GM12874 (cell line): ENCODE data around the gene NOS1.

Experiments used
- TF ChIP-seq, protein P1 (sequence below): IDR thresholded peaks from 2 replicates; pipeline ENCODE4 v1.5.1; 2011; ENCODE audit warnings: low read depth, mild to moderate bottlenecking, control low read depth, low read length, moderate library complexity; ENCODE audit not compliant: insufficient read depth

The NOS1 gene

DNA sequence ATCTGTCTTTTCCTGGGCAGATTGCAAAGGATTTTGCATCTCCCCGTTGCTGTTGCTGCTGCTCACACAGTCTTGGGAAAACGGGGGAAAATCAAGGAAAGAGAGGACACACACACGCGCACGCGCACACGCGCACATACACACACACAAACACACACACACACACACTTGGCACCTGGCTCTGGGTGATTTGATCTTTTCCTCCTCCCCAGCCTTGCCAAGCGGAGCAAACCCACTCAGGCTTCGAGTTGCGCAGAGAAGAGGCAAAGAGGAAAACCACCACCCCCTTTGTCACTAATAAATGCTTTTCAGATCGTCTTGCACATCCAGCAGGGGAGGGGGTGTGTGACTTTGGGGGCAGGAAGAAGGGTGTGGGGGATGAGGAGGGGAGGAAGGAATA lies 965 bp upstream of the NOS1 start:
- TF ChIP-seq, protein P1, sequence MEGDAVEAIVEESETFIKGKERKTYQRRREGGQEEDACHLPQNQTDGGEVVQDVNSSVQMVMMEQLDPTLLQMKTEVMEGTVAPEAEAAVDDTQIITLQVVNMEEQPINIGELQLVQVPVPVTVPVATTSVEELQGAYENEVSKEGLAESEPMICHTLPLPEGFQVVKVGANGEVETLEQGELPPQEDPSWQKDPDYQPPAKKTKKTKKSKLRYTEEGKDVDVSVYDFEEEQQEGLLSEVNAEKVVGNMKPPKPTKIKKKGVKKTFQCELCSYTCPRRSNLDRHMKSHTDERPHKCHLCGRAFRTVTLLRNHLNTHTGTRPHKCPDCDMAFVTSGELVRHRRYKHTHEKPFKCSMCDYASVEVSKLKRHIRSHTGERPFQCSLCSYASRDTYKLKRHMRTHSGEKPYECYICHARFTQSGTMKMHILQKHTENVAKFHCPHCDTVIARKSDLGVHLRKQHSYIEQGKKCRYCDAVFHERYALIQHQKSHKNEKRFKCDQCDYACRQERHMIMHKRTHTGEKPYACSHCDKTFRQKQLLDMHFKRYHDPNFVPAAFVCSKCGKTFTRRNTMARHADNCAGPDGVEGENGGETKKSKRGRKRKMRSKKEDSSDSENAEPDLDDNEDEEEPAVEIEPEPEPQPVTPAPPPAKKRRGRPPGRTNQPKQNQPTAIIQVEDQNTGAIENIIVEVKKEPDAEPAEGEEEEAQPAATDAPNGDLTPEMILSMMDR: no peak

DNA sequence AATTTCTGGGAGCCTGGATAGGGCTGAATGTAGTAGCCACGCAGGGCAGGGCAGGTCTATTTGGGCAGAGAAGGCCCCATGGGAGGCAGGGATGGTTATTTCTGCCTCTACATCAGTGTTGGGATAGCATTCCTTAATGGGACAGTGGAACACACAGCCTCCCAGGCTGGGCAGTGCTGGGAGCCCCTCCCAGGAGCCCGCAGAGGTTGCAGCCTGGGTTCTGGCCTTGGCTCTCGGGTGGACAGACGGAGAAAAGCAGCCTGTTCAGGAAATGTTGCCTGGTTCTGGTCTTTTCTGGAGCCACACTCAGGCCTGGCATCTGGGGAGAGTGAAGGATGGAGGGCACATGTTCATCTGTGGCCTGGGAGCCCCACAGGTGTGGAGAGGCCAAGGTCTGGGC lies 479 bp upstream of the NOS1 start:
- TF ChIP-seq, protein P1: no peak

DNA sequence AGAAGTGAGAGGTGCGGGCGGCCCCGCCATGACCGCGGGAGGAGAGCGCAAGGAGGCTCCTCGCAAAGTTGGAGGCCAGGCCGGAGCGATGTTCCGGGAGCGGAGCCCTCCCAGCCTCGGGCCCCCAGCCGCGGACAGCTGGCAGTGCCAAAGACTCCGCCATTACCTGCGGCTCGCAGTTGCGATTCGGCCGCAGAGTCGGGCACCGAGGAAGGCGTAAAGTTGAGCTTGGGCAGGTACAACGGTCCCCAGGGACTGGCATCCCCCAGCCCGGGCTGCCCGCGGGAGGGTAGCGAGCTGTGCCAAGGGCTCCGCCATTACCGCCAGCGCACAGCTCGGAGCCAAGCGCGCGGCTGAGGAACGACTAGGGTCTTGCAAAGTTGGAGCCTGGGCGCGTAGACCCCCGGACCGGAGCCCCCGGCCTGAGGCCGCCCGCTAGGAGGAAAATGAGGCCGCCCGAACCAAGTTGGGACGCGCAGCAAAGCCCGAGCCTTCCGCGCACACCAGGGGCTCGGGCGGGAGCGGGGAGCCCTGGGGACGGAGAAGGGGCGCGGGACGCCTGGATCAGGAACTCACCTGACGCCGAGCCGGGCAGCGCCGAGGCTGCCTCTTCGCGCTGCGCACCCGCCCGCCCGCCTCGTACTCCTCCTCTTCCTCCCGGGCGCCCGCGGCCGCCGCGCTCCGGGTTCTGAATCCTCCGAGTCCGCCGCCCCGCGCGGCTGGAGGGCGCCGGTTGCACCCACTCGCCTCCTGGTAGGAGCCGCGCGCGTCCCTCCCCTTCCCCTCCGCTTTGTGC lies 677 bp downstream of the NOS1 start:
- TF ChIP-seq, protein P1: no peak

DNA sequence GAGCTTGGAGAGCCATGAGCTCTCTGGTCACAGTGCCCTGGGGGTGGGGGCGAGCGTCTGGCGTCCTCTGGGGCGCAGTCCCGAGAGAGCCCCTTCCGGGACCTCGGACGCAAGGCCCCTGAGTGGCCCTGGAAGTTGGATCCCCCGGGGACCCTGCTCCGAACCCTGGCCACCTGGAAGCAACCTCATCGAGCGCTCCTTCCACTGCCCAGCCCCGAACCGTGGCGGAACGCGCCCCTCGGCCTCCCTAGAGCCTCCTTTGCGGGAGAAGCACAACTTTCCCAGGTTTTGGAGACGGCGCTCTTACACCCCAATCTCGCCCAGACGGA lies 1.2 kb downstream of the NOS1 start:
- TF ChIP-seq, protein P1: no peak

DNA sequence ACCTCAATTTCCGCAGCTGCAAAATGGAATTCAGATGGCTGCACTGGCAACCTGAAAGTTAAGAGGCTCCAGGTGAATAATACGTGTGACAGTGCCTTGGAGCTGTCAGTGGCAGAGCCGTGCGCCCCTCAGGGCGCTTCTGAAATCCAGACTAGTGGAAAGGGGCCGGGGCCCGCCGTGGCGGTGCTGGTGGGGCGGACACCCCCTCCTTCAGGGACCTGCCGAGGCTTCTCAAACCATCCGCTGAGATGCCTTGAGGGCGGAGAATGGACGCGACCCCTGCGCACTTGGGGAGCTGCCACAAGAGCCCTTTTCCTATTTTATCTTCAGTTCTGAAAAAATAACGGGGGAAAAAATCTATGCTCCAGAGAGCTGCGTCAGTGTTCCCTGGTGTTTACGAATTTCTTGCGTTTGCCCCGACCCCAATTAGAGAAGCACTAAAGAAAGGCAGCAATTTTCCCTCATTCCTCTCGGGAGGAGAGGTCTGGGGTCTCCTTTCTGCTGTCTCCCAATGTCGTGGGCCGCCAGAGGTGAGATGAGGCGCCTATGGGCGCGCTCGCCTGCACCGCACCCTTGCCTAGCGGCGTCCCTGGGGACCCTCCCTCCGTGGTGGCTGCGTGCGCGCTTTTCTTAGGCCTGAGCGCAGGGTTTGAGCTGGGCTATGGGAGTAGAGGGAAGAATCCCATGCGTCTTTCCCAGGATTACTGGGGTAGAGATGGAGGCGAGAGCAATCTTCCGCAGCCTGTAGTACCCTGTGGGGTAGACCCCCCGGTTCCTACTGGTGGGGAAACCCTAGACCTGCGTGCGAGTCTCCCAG lies 2.2 kb downstream of the NOS1 start:
- TF ChIP-seq, protein P1: no peak

DNA sequence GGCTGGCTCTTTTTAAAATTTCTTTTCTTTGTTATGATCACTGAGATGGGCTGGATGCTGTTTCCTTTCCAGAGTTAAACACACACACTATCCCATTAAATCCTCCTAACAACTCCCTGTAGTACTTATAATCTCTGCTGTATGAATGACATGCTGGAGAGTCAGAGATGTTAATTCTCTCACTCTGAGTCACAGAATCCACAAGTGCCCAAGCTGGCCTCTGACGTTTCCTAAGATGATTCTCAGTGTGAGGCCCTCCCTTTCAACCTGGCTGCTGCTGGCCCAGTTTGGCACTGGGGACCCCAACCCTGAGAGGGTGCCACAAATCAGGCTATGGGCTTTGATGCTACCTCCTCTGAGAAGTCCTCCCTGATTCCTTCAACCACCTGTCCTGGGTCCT lies 5.4 kb downstream of the NOS1 start:
- TF ChIP-seq, protein P1: no peak

DNA sequence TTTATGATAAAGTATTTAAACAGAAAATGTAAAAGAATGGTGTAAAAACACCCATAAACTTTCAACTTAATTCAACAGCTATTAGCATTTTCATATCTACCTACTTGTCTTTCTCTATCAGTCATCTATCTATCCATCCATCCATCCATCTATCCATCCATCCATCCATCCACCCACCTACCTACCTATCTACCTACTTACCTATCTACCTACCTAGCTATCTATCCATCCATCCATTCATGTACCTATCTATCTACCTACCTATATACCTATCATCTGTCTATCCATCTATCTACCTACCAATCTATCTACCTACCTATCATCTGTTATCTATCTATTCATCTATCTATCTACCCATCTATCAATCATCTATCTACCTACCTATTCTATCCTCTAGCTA lies 8.5 kb downstream of the NOS1 start:
- TF ChIP-seq, protein P1: no peak
